HG03521 (cell line): ENCODE results near the gene TEAD1.

Source experiments
- ATAC-seq: cut with Tn5 transposase; IDR thresholded peaks from one replicate; pipeline ENCODE4 v1.9.1; 2021; ENCODE audit warnings: mild to moderate bottlenecking, moderate library complexity; ENCODE audit not compliant: unreplicated experiment

The TEAD1 gene

GRCh38 chr11:12829540-12830314 is 155.5 kb downstream of the TEAD1 start:
- ATAC-seq, result no peak

- ATAC-seq, result no peak
Observed at GRCh38 chr11:12831471-12832202, 157.4 kb downstream of the TEAD1 start.

- no peak for ATAC-seq
Observed at GRCh38 chr11:12832480-12833224, 158.4 kb downstream of the TEAD1 start.

GRCh38 chr11:12834166-12834565 is 159.9 kb downstream of the TEAD1 start:
- ATAC-seq, result no peak

- no peak for ATAC-seq
Observed at GRCh38 chr11:12834630-12835029, 160.4 kb downstream of the TEAD1 start.

GRCh38 chr11:12835286-12835685 is 161.1 kb downstream of the TEAD1 start:
- ATAC-seq, result no peak

- no peak for ATAC-seq
Observed at GRCh38 chr11:12838463-12839123, 164.4 kb downstream of the TEAD1 start.

GRCh38 chr11:12840871-12841660 is 166.8 kb downstream of the TEAD1 start:
- ATAC-seq, result no peak

GRCh38 chr11:12841946-12842630 is 167.9 kb downstream of the TEAD1 start:
- ATAC-seq, result no peak

GRCh38 chr11:12842933-12843636 is 168.9 kb downstream of the TEAD1 start:
- no peak for ATAC-seq

GRCh38 chr11:12845163-12845562 is 170.9 kb downstream of the TEAD1 start:
- no peak for ATAC-seq

- no peak for ATAC-seq
Observed at GRCh38 chr11:12845739-12846358, 171.6 kb downstream of the TEAD1 start.

- no peak for ATAC-seq
Observed at GRCh38 chr11:12846786-12847615, 172.8 kb downstream of the TEAD1 start.

GRCh38 chr11:12848413-12848812 is 174.2 kb downstream of the TEAD1 start:
- ATAC-seq, result no peak

GRCh38 chr11:12853325-12853651 is 179.1 kb downstream of the TEAD1 start:
- ATAC-seq, result no peak

- no peak for ATAC-seq
Observed at GRCh38 chr11:12853652-12854296, 179.6 kb downstream of the TEAD1 start.

- ATAC-seq, result no peak
Observed at GRCh38 chr11:12854297-12854661, 180.1 kb downstream of the TEAD1 start.
